Activated CD4-positive, alpha-beta T cell treated with anti-CD3 and anti-CD28 coated beads, Interleukin-2, amount 50 U/mL, for 24 hours (primary cell): ENCODE measurements around the gene KLHL4.
"Not testable (repeated sequence)": the region's sequence is repeated elsewhere in the genome, so short reads cannot be mapped to it uniquely, and the experiment has no call there.

Source experiments
- DNase-seq, 2 donors: peaks; one replicate each; pipeline ENCODE4 v3.0.0-alpha.2; 2020; ENCODE audit warnings: low read depth in 1 of 2, low spot score in 1 of 2

KLHL4 gene

DNA sequence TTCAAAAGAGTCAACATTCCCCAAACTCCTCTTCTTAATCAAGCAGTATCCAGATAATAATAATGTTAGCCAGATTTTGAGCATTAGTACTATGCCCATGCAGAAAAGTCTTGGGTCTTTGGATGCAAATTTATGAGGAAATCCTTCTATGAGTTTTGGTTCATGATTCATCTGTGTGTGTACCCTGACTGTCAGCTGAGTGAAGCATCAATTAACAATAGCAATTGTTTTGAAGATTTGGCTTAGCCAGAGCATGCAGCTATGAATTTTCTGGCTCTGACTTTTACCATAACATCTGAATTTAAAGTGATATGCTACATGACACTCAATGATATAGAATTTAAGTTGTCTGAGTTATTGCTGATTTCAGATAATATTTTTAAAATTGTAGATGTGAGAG lies 145.8 kb downstream of the KLHL4 start:
- DNase-seq, result no peak

DNA sequence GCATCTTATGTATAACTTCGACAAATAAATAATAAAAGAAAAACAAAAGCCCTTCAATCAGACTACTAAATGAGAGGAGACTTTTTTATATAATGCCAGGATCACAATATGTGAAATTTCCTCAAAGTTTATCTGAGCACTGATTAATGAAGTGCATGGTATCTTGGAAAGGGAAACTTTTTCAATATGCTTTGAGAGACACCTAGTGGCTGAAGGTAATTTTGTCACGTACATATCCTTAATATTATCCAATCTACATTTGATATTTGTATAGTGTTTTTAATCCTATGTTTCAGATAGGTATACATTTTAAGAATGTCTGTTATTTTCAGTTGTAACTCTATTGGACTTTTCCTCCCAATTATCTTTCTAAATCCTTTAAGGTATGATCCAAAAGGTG lies 146.8 kb downstream of the KLHL4 start:
- no peak for DNase-seq

DNA sequence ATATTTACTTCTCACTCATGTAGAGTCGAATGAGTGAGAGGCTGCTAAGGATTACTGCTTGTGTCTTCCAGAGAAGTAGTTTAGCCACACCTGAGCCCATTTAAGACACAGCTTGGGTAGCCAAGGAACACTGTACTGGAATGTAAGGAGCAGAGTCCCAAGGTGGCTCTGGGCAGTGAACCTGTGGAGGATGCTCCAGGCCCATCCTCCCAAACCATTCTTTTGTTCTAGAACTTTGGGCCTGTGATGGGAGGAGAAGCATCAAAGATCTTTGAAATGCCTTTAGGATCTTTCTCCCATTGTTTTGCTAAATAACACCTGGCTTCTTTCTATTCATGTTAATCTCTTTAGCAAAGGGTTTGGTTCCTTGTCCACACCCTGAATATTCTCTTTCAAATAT lies 162.2 kb downstream of the KLHL4 start:
- DNase-seq, result no peak

DNA sequence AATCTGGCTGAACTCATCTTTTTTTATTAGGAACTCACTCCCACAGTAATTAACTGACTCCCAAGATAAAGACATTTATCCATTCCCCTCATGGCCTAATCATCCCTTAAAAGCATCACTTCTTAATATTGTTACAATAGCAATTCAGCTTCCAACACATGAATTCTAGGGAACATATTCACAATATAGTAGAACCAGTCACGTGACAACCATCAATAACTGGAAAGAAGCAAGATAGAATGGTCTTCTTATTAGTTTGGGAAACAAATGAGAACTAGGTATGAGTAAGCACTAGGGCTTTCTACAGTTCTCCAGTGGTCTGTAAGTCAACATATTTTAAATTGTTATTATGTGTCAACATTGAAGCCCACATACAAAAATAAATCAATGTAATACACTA lies 170.1 kb downstream of the KLHL4 start:
- DNase-seq, result no peak

DNA sequence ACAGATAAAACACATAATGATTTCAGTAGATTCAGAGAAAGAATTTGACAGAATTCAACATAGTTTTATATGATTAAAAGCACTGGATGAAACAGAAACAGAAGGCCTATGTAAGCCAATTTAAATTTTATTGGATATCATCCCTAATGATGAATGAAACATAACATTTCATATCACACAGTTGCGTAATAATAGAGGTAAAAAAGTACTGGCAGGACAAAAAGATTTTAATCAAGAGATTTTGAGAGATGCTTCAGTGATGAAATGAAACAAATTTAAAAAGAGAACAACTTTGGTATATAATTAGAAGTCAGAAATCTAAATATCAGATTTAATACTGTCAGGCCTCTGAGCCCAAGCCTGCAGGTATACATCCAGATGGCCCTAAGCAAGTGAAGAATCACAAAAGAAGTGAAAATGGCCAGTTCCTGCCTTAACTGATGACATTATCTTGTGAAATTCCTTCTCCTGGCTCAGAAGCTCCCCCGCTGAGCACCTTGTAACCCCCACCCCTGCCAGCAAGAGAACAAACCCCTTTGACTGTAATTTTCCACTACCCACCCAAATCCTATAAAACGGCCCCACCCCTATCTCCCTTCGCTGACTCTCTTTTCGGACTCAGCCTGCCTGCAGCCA lies 170.6 kb downstream of the KLHL4 start:
- not testable (repeated sequence) for DNase-seq

DNA sequence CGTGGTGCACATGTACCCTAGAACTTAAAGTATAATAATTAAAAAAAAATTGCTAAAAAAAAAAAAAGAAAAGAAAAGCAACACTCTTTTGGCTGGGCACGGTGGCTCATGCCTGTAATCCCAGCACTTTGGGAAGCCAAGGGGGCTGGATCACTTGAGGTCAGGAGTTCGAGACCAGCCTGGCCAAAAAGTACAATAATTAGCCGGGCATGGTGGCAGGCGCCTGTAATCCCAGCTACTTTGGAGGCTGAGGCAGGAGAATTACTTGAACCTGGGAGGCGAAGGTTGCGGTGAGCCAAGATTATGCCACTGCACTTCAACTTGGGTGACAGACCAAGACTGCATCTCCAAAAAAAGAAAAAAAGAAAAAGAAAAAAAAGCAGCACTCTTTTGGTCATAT lies 171.6 kb downstream of the KLHL4 start:
- not testable (repeated sequence) for DNase-seq

DNA sequence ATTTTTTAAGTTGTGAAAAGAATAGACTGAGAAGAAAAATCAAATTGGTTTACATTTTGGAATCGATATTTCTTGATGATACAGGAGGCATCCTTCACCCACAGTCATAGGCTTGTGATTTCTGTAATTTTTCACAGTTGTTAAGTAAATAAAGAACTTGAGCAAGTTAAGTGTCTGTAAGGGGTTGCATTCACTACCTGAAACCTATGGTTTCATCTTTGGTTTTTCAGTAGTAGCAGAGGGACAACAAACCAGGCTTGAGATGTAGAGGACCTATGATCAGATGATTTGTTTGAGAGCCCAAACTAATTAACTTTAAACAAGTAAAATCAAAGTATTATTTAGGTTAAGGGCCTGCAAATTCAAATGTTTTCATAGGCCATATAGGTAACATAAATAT lies 175.6 kb downstream of the KLHL4 start:
- DNase-seq, result no peak

DNA sequence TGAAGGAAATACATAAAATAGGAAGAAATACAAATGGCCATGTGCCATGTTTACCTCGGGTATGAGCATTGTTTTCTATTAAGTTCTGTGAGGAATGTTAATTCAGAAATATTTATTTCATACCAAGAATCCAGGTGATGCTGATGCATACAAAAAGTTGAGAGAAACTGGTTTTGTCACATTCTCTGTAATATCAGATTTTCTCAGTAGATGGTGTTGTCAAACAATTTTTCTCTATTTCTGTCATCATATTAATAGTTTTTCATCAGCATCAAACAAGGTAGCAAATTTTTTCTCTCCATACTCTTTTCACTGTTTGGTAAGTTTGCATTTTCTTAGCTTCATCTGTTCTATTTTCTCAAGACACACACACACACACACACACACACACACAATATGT lies 179.8 kb downstream of the KLHL4 start:
- DNase-seq, result no peak

DNA sequence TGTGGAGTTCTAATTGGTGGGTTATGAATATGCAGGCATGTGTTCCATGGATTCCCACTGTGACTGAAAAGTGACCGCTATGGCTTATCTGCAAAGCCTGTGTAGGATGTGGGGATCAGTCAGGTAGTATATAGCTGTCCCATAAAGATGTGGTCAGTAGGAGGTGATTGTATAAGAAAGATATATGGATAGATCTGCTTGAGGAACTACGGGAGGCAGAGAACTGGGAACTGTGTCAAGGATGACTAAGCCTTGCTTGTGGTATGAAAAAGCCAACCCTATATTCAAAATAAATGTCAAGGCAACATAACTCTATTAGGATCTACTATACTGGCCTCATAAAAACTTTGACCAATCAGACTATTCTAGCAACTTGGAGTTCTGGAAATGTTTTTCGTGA lies 185.2 kb downstream of the KLHL4 start:
- DNase-seq, result no peak

DNA sequence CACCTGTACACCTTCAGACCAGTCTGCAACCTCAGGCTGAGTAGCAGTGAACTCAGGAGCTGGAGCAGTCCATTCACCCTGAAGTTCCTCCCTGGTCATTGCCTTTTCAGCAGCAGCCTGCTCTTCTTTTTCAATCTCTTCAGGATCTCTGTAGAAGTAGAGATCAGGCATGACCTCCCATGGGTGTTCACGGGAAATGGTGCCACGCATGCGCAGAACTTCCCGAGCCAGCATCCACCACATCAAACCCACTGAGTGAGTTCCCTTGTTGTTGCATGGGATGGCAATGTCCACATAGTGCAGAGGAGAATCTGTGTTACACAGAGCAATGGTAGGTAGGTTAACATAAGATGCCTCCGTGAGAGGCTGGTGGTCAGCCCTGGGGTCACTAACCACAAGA lies 185.9 kb downstream of the KLHL4 start:
- not testable (repeated sequence) for DNase-seq

DNA sequence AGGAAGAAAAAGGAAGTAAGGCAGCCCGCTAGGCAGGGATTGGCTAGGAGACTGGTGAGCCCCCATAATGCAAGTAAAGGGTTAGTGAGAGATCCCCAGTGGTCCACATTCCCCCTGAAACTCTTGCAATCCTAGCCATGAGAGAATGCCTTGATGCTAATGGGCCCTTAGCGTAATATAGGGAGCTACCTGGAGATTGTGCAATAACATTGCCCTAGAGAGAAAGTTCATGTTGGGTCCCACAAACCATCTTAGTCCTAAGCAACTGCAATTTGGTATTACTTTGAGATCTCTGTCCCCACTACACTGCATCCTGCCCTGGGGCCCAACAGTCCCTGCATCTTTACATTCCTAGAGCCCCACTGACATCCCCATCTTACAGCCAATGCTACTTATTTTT lies 188.5 kb downstream of the KLHL4 start:
- DNase-seq, result no peak

DNA sequence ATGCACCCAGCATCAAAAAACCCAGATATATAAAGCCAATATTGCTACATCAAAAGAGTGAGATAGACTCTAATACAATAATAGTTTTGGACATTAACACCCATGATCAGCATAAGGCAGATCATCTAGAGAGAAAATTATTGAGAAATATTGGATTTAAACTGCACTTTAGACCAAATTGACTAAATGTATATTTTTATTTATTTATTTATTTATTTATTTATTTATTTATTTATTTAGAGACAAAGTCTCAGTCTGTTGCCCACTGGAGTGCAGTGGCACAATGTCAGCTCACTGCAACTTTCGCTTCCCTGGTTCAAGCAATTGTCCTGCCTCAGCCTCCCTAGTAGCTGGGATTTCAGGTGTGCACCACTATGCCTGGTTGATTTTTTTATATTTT lies 193.0 kb downstream of the KLHL4 start:
- DNase-seq, result no peak
